H1 (cell line): ENCODE data around the gene DPP8.
A peak's percentile ranks its signal among the peaks of the same experiment; 100 is the strongest.

Experiments
- ATF3 ChIP-seq: IDR thresholded peaks from 2 replicates; pipeline ENCODE4 v1.6.1; 2011; ENCODE audit warnings: low read depth, mild to moderate bottlenecking, low read length; ENCODE audit not compliant: insufficient read depth
- CHD1 ChIP-seq: IDR thresholded peaks from 2 replicates; pipeline ENCODE4 v1.6.1; 2012; ENCODE audit warnings: low read depth, low read length, improper control_type of control experiment
- CHD2 ChIP-seq: IDR thresholded peaks from 2 replicates; pipeline ENCODE4 v1.6.1; 2012; ENCODE audit warnings: low read length, improper control_type of control experiment
- CTCF ChIP-seq, 3 experiments: IDR thresholded peaks; 1 replicate in 2 of 3; 2 replicates in 1 of 3; pipeline versions ENCODE4 v1.5.1 to v1.6.1; 2011; ENCODE audit warnings: low read length in 3 of 3, mild to moderate bottlenecking in 3 of 3, inconsistent platforms in 2 of 3, low read depth in 1 of 3, moderate library complexity in 1 of 3; ENCODE audit not compliant: insufficient read depth in 1 of 3; ENCODE audit errors: control extremely low read depth in 1 of 3
- POLR2AphosphoS5 ChIP-seq: IDR thresholded peaks from 2 replicates; pipeline ENCODE4 v1.6.1; 2011; ENCODE audit warnings: low read depth, low read length
- RAD21 ChIP-seq, 2 experiments: IDR thresholded peaks in 1 of 2; conservative IDR thresholded peaks in 1 of 2; 2 replicates each; pipeline ENCODE4 v1.6.1; 2011; ENCODE audit warnings: low read depth in 2 of 2, low read length in 2 of 2, improper control_type of control experiment in 1 of 2, inconsistent platforms in 1 of 2, mild to moderate bottlenecking in 1 of 2, moderate library complexity in 1 of 2
- RFX5 ChIP-seq: IDR thresholded peaks from 2 replicates; pipeline ENCODE4 v1.6.1; 2011; ENCODE audit warnings: low read depth, low read length, improper control_type of control experiment, borderline replicate concordance

- TF ChIP-seq CHD2 (no peak), RAD21 (IDR thresholded peaks at IDR 0.05 in 1 of 2, conservative IDR thresholded peaks at IDR 0.05 in 1 of 2; ENCODE audit: low read depth in 2 of 2, low read length in 2 of 2) (no peak), CHD1 (no peak), ATF3 (no peak), POLR2AphosphoS5 (no peak), RFX5 (no peak), CTCF (IDR thresholded peaks at IDR 0.05; ENCODE audit: control extremely low read depth in 1 of 3, insufficient read depth in 1 of 3, low read depth in 1 of 3, low read length in 3 of 3) (peak in 1 of 3 experiments; percentile 37; a peak in 1 of 4 replicates)
Observed at GRCh38 chr15:65395567-65396202, 121.8 kb downstream of the DPP8 start.
